HG03439 (cell line): ENCODE data around the gene ITGA2B.
"Not testable (repeated sequence)": the region's sequence is repeated elsewhere in the genome, so short reads cannot be mapped to it uniquely, and the experiment has no call there.

Experiments used
- ATAC-seq: cut with Tn5 transposase; IDR thresholded peaks from one replicate; pipeline ENCODE4 v1.9.1; 2021; ENCODE audit warnings: mild to moderate bottlenecking, moderate library complexity; ENCODE audit not compliant: unreplicated experiment

ITGA2B gene

GRCh38 chr17:44394112-44394511, 4.7 kb upstream of the ITGA2B start:
- ATAC-seq, result not testable (repeated sequence)

GRCh38 chr17:44390250-44390870, 911 bp upstream of the ITGA2B start:
- no peak for ATAC-seq

- ATAC-seq, result no peak
Observed at GRCh38 chr17:44389723-44390202, 314 bp upstream of the ITGA2B start.

GRCh38 chr17:44387804-44388203, 1.6 kb downstream of the ITGA2B start:
- ATAC-seq, result no peak

GRCh38 chr17:44386182-44386525, 3.3 kb downstream of the ITGA2B start:
- no peak for ATAC-seq

- ATAC-seq, result peak; percentile 61
Observed at GRCh38 chr17:44385287-44386181, 3.9 kb downstream of the ITGA2B start.

- ATAC-seq, result no peak
Observed at GRCh38 chr17:44384823-44385286, 4.6 kb downstream of the ITGA2B start.

DNA sequence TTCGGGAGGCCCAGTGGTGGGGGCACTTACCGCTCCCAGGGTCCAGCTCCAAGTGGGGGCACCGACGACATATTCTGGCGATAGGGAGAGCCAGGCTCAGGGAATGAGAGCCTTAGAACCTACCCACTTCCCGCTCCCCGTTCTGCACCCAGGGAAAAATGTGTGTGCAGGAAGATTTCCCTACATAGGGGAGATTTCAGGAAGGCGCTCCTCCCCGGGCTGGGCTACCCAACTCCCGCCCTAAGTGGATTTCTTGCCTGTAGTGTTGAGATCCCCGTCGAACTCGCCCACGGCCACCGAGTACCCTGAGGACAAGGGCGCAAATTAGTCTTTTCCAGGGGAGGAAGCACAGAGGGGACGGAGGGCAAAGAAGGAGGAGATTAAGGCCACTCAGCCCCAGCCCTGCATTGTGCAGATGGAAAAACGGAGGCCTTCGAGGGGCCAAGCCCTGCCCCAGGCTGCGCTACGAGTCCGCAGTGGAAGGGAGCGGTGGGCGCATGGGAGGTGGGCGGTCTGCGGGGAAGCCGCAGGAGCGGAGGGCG, 5.1 kb downstream of the ITGA2B start:
- no peak for ATAC-seq

- ATAC-seq, result no peak
Observed at GRCh38 chr17:44383861-44384260, 5.6 kb downstream of the ITGA2B start.

- ATAC-seq, result no peak
Observed at GRCh38 chr17:44383363-44383762, 6.1 kb downstream of the ITGA2B start.

- ATAC-seq, result no peak
Observed at GRCh38 chr17:44382917-44383316, 6.5 kb downstream of the ITGA2B start.

- ATAC-seq, result no peak
Observed at GRCh38 chr17:44381810-44382305, 7.6 kb downstream of the ITGA2B start.

DNA sequence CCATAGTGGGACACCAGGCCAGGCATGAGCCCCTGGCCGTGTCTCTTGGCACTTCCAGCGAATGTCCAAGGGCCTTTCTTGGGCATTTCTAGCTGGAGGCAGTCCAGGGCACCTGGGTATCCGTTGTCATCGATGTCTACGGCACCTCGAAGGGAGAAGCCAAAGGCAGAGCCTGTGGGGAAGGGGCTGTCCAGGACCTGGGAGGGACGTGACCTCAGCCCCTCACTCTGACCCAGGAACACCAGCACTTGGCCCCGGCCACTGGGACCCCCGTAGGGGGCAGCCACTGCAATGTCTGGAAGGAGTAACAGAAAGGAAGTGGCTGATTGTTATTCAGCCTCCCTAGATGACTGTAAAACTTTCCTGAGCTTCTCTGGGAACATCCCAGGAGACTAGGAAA, 8.7 kb downstream of the ITGA2B start:
- ATAC-seq, result no peak

DNA sequence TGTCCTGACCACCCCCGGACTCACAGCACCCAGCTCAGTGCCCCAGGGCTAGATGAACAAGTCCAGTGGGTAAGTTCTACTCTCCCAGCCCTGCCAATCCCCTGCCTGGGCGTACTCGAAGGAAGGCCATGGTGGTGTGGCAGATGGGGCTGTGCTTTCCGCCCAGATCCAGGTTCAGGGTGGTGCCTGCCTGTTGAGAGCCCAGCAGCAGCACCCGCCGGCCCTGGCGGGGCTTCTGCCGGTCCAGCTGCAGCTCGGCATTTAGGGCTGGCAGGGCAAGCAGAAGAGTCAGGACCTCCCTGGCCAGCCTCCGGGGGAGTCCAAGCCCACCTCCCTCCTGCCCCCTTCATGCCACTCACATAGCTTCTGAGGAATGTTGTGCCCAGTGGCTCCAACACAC, 9.6 kb downstream of the ITGA2B start:
- no peak for ATAC-seq

- no peak for ATAC-seq
Observed at GRCh38 chr17:44378171-44378705, 11.2 kb downstream of the ITGA2B start.

DNA sequence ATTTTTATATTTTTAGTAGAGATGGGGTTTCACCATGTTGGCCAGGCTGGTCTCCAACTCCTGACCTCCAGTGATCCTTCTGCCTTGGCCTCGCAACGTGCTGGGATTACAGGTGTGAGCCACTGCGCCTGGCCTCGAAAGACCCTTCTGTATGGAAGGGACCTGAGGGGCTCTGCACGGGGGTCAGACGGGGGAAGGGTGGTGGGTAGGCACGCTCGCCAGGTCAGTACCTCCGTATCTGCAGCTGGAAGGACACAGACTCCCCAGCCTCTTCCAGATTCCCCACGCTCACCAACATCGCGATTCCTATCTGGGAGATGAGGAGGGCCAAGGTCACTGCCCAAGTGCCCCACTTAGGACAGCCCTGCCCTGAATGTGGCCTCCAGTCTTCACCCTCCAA, 12.7 kb downstream of the ITGA2B start:
- ATAC-seq, result no peak

DNA sequence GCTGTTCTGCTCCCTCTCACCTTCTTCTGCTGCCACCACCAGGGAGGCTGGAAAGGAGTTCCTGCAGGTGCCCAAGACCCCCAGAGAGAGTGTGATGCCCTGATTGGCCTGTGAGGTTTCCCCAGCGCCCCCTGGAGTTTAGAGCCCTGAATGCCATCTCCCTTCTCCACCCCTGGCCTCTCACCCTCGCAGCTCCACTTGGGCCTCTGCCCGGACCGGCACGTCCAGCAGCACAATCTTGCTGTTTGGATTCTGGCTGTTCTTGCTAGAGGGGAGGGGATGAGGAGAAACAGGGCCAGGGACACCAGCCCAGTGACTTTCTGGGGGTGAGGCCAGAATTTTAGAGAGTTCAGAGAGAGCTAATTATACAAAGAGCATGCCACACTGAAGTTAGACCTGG, 13.3 kb downstream of the ITGA2B start:
- ATAC-seq, result no peak

DNA sequence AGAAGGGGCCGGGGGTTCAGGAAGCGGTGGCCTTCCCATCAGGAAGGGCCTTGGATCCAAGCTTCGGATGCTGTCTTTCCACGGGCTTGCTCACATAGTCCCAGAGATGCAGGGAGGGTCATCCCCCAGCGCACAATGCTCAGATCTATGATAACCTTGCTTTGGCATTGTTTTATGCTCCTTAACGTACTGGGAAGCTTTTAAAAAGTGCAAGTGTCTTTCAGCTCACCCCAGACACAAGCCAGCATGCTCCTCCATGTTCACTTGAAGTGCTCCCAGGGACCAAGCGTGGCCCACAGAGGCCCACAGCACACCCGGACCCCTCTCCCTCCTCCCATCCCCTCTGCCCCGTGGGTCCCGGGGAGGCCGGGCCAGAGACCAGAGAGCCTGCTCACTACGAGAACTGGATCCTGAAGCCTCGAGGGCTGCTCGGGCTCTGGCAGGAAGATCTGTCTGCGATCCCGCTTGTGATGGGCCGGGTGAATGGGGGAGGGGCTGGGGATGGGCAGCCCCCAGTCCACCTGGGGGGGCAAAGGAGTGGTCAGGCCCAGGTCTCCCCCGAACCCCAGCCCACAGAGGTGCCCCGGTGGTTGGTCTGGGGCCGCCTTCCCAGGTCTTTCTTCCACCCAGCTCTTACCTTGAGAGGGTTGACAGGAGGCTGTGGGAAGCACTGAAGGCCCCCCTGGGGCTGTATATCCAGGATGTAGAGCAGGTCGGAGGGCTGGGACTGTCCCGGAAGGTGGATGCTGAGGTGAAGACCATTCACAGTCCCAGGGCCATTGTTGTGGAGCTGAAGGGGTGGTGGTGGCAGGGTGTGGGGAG, 14.0 kb downstream of the ITGA2B start:
- ATAC-seq, result no peak

- ATAC-seq, result no peak
Observed at GRCh38 chr17:44374306-44375195, 14.9 kb downstream of the ITGA2B start.

DNA sequence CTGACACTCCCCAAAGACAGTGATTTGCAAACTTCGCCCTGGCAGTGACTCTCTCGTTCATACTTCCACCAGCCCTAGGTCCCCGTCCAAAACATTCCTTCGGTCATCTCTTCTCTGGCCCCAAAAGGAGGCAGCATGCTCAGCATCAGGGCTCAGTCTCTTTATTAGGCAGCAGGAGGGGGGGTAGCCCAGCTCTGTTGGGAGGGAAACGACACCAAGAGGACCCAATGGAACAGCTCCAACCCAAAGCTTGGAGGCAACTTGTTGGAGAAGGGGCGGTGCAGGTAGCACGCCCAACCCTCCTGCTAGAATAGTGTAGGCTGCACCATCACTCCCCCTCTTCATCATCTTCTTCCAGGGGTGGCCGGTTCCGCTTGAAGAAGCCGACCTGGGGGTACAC, 17.4 kb downstream of the ITGA2B start:
- ATAC-seq, result no peak
